Right lobe of liver (tissue), 6 donors: Measurements from ENCODE around the gene MAPK1. TPM values are rescaled to one million over a fixed set of nuclear protein-coding genes. Genes with fewer than 3 reads are reported as not detected.
A peak's percentile ranks its signal among the peaks of the same experiment; 100 is the strongest.

ENCODE experiments used
- ATAC-seq, 4 donors: fragments of 200-7000 bp; cut with Tn5 transposase; one replicate each; pipeline ENCODE4 v1.9.1; 2020; ENCODE audit warnings: mild to moderate bottlenecking in 4 of 4, moderate library complexity in 4 of 4
- DNase-seq, 3 donors: peaks; one replicate each; pipeline ENCODE4 v3.0.0-alpha.2; 2020
- H3K27ac ChIP-seq, 3 donors: fragments of 200-600 bp; one replicate each; pipeline ENCODE4 v1.8.0; 2022
- H3K27me3 ChIP-seq, 2 donors: fragments of 200-600 bp; one replicate each; pipeline ENCODE4 v1.8.0; 2022
- H3K36me3 ChIP-seq, 4 donors: fragments of 200-600 bp; sonication (generic) in 1 of 4; one replicate each; pipeline versions ENCODE4 v1.5.1 to v1.8.0; 2017 to 2022; ENCODE audit warnings: control low read depth in 1 of 4
- H3K4me1 ChIP-seq, 4 donors: fragments of 200-600 bp; sonication (generic) in 1 of 4; one replicate each; pipeline versions ENCODE4 v1.5.1 to v1.8.0; 2017 to 2022; ENCODE audit warnings: control low read depth in 1 of 4
- H3K4me3 ChIP-seq, 3 donors: fragments of 200-600 bp; one replicate each; pipeline ENCODE4 v1.8.0; 2022
- H3K9me3 ChIP-seq, 4 donors: fragments of 200-600 bp; sonication (generic) in 1 of 4; one replicate each; pipeline versions ENCODE4 v1.5.1 to v1.8.0; 2017 to 2022; ENCODE audit warnings: control low read depth in 1 of 4
- POLR2A ChIP-seq: fragments of 450-650 bp; IDR thresholded peaks from one replicate; pipeline ENCODE4 v1.6.1; 2017; ENCODE audit warnings: antibody characterized with exemption, mild to moderate bottlenecking
- WGBS: methylation state at CpG from one replicate; pipeline ENCODE4 v1.1.6; 2018; ENCODE audit warnings: low coverage, low lambda C conversion rate; ENCODE audit not compliant: insufficient coverage; ENCODE audit errors: missing lambda C conversion rate; 5-methylcytosine and 5-hydroxymethylcytosine counted together
- intact Hi-C, 2 donors: fragments of 100-400 bp; cut with DNase I; formaldehyde crosslinking; loops; one replicate each; pipeline versions ENCODE4 v1.11.2 to v1.14.1; 2022
- total RNA-seq, 6 experiments: library from RNA; depleted of rRNA in 2 of 6; stranded (reverse); fragments of >200 nt in 2 of 6; fragmentation: NEBNext Ultra II Directional in 3 of 6; extraction: Animal tissue kit (Norgen Biotek cat#: 25700) in 3 of 6; gene quantifications; one replicate each; pipeline versions ENCODE4 v1.1.0 to v1.2.4, GENCODE V29; 2016 to 2023
- TF ChIP-seq, protein P1 (sequence below), 4 donors: fragments of 200-600 bp in 3 of 4; fragments of 450-650 bp in 1 of 4; IDR thresholded peaks; one replicate each; pipeline versions ENCODE4 v1.5.1 to v1.8.0; 2016 to 2022; ENCODE audit warnings: antibody characterized with exemption in 4 of 4, mild to moderate bottlenecking in 2 of 4
- donor health status: DM: no; HTN: yes; CAD: no.
- donor health status: DM: no; HTN: no; CAD: no.
- donor health status: DM: no; HTN: no; CAD: no.
- donor health status: DM: no; HTN: yes; CAD: no.
- donor health status: DM: no; HTN: yes; CAD: no.

Gene MAPK1
- total RNA-seq, 6 experiments from 2014 or later = 43.4 to 75.0 (median 59.5) TPM

DNA sequence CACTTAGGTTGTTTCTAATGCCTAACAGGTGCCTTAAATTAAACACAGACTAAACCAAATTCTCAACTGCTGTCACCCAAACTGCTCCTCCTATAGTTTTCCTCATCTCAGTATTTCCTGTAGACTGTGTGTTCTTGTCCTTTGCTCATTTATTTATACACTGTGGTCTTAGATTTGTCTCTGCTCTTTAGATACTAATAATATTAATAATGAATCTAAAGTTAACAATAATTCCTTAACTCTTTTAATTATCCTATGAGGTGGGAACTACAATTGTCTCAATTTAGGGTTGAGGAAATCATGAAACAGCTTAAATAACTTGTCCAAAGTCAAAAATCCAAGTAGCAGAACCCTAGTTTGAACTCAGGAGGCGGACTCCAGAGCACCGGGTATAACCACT lies 88.0 kb downstream of the MAPK1 start:
- TF ChIP-seq, protein P1, sequence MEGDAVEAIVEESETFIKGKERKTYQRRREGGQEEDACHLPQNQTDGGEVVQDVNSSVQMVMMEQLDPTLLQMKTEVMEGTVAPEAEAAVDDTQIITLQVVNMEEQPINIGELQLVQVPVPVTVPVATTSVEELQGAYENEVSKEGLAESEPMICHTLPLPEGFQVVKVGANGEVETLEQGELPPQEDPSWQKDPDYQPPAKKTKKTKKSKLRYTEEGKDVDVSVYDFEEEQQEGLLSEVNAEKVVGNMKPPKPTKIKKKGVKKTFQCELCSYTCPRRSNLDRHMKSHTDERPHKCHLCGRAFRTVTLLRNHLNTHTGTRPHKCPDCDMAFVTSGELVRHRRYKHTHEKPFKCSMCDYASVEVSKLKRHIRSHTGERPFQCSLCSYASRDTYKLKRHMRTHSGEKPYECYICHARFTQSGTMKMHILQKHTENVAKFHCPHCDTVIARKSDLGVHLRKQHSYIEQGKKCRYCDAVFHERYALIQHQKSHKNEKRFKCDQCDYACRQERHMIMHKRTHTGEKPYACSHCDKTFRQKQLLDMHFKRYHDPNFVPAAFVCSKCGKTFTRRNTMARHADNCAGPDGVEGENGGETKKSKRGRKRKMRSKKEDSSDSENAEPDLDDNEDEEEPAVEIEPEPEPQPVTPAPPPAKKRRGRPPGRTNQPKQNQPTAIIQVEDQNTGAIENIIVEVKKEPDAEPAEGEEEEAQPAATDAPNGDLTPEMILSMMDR (IDR thresholded peaks at IDR 0.05) = no peak
- no peak for TF ChIP-seq POLR2A
- Histone ChIP-seq H3K27ac (no peak overlapping the region), H3K4me1 (peaks cover 0 to 2% (median 0%) of the 10 kb centered on the region in 4 donors), H3K36me3 (peaks cover 0 to 10% (median 4%) of the 10 kb centered on the region in 4 donors), H3K4me3 (no peak overlapping the region), H3K27me3 (no peaks in the 10 kb centered on the region), H3K9me3 (no peaks in the 10 kb centered on the region)
- 97% methylated on average over 2 of the region's 2 CpGs for WGBS
- DNase-seq = peak in 1 of 3 donors; percentile 9
- ATAC-seq = no peak
- intact Hi-C loops = no loop called here

DNA sequence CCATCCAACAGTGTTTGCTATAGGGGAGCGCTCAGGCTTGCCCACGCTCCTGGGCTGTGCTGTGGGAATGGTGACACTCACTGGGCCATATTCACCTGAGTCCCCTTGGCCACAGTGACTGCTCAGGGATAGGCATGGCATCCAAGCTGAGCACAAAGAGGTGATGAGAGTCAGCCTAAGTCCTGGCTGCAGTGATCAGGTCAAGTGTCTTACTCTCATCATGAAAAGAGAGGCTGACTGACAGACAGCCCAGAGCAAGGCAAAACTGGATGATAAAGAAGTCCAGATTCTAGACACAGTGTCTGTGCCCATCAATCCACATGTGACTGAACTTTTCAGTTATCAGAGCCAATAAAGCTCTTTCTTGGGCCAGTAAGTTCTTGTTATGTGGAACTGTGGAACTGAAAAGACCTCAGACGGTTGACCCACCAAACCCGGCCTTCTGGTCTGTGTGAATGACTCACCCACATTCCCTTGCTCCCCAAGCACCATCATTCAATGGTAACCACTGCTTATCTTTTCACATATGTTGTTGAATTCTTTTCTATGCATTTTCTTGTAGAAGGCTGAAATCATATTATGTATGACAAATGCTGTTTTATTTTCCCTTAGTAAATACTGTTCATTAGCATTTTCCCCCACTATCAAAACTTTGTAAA lies 88.6 kb downstream of the MAPK1 start:
- intact Hi-C loops = no loop called here
- Histone ChIP-seq H3K4me3 (no peak overlapping the region), H3K27ac (no peak overlapping the region), H3K36me3 (peaks cover 0 to 10% (median 4%) of the 10 kb centered on the region in 4 donors), H3K27me3 (no peaks in the 10 kb centered on the region), H3K4me1 (no peaks in the 10 kb centered on the region), H3K9me3 (no peaks in the 10 kb centered on the region)
- ATAC-seq (peak in 1 of 4 donors; percentile 28), DNase-seq (peak in 1 of 3 donors; percentile 30)
- no CpG with 5 or more reads among the region's 4 CpGs for WGBS
- TF ChIP-seq POLR2A = no peak
- TF ChIP-seq, protein P1 (IDR thresholded peaks at IDR 0.05) = no peak

DNA sequence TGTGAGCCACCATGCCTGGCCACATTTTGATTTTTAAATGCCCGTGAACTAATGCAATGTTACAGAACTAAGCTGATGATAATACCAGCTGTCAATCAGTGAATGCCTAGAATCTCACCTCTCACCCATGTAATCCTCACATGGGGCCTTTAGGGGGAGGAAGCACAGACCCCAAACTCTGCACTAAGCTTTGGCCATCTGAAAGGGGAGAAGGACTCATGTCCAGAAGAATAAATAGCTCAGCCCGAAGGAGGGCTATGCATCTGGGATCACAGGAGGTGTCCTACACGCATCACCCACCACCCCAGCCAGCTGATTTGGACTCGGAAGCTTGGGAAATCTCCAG lies 95.8 kb downstream of the MAPK1 start:
- no peak overlapping the region for H3K4me3 ChIP-seq
- no peaks in the 10 kb centered on the region for H3K27me3 ChIP-seq
- ATAC-seq (no peak), DNase-seq (no peak)
- WGBS = no CpG with 5 or more reads among the region's 4 CpGs
- H3K36me3 ChIP-seq = peaks cover 0 to 57% (median 28%) of the 10 kb centered on the region in 4 donors
- H3K27ac ChIP-seq = no peak overlapping the region
- no peaks in the 10 kb centered on the region for H3K4me1 ChIP-seq
- intact Hi-C loops = no loop called here
- no peak for TF ChIP-seq POLR2A
- TF ChIP-seq, protein P1 (IDR thresholded peaks at IDR 0.05) = no peak
- no peaks in the 10 kb centered on the region for H3K9me3 ChIP-seq

DNA sequence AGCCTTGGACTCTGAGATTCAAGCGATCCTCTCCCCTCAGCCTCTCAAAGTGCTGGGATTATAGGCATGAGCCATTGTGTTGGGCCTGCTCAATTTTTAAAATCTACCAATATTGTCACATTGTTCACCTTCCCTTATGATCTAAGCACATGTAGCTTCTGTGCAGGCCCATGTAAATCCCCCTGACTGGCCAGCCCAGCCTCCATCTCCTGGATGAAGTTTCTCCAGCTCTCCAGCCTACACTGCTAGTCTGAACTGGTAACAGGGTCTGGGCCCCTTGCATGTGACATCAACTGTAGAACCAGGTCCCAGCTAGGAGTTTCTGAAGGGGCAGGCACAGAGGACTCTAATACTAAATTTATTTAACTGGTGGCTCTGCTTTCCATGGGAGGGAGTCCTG lies 99.0 kb downstream of the MAPK1 start:
- Histone ChIP-seq H3K9me3 (no peaks in the 10 kb centered on the region), H3K27me3 (no peaks in the 10 kb centered on the region), H3K4me1 (no peaks in the 10 kb centered on the region), H3K36me3 (peaks cover 0 to 88% (median 35%) of the 10 kb centered on the region in 4 donors), H3K27ac (no peak overlapping the region), H3K4me3 (no peak overlapping the region)
- TF ChIP-seq POLR2A = no peak
- TF ChIP-seq, protein P1 (IDR thresholded peaks at IDR 0.05) = no peak
- ATAC-seq = no peak
- no peak for DNase-seq
- intact Hi-C loops = no loop called here
- 63% methylated on average over 1 of the region's 1 CpG for WGBS
